Lower leg skin (tissue), 4 donors: Measurements from ENCODE around the gene CTXND1. TPM values are rescaled to one million over a fixed set of nuclear protein-coding genes. Genes with fewer than 3 reads are reported as not detected.

Experiments used
- DNase-seq, 2 donors: peaks; one replicate each; pipeline ENCODE4 v3.0.0-alpha.2; 2019; ENCODE audit warnings: low spot score in 2 of 2
- H3K4me3 ChIP-seq: fragments of 200-600 bp; sonication (generic); 2 replicates; pipeline ENCODE4 v1.5.1; 2017; ENCODE audit warnings: mild to moderate bottlenecking, low read depth; ENCODE audit not compliant: poor library complexity, severe bottlenecking
- CTCF ChIP-seq, 3 donors: fragments of 450-650 bp; IDR thresholded peaks; one replicate each; pipeline ENCODE4 v1.5.1; 2016; ENCODE audit warnings: antibody characterized with exemption in 3 of 3, mild to moderate bottlenecking in 3 of 3, moderate library complexity in 2 of 3
- POLR2A ChIP-seq, 2 donors: fragments of 450-650 bp; IDR thresholded peaks; one replicate each; pipeline ENCODE4 v1.6.1; 2016 to 2017; ENCODE audit warnings: antibody characterized with exemption in 2 of 2, mild to moderate bottlenecking in 1 of 2, moderate library complexity in 1 of 2
- WGBS, 2 donors: methylation state at CpG; one replicate each; pipeline ENCODE4 v1.1.5; 2018; 5-methylcytosine and 5-hydroxymethylcytosine counted together
- intact Hi-C: fragments of 100-400 bp; cut with DNase I; formaldehyde crosslinking; loops from one replicate; pipeline ENCODE4 v1.15.0; 2023; ENCODE audit warnings: low total_unique reads
- total RNA-seq, 4 donors: library from RNA; depleted of rRNA; stranded (reverse); fragments of >200 nt; gene quantifications; one replicate each; pipeline ENCODE4 v1.1.0, GENCODE V29; 2016

The CTXND1 gene
- total RNA-seq, 4 donors from 2014 or later = 0.04 to 0.56 (median 0.34) TPM

DNA sequence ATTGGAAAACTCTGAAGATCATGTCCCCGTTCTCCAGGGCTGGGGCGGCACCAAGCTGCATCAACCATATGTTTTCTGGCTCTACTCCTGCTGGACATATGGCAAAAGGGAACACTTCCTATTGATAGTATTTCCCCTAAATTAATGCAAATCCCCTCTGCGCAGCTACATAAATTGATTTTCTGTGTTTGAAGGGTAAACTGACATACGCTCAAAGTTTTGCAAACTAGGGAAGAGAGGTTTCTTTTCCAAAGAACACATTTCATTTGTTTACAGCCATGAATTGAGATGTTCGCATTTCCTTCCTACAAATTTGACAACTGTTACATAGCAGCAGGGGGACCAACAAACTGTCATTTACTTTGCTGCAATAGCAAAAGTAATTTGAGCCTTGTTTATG is 35.9 kb downstream of the CTXND1 start:
- DNase-seq = no peak
- 82% methylated on average over 5 of the region's 5 CpGs for WGBS, 2 donors
- intact Hi-C loops = no loop called here
- TF ChIP-seq POLR2A (IDR thresholded peaks at IDR 0.05) (no peak), CTCF (IDR thresholded peaks at IDR 0.05) (no peak)
- H3K4me3 ChIP-seq = no peak overlapping the region

GRCh38 chr15:80214910-80215309 is 37.1 kb downstream of the CTXND1 start:
- intact Hi-C loops = no loop called here
- 89 to 100% methylated on average over 2 of the region's 2 CpGs for WGBS, 2 donors
- H3K4me3 ChIP-seq = no peak overlapping the region
- DNase-seq = no peak
- TF ChIP-seq CTCF (IDR thresholded peaks at IDR 0.05) = no peak
- no peak for TF ChIP-seq POLR2A (IDR thresholded peaks at IDR 0.05)

DNA sequence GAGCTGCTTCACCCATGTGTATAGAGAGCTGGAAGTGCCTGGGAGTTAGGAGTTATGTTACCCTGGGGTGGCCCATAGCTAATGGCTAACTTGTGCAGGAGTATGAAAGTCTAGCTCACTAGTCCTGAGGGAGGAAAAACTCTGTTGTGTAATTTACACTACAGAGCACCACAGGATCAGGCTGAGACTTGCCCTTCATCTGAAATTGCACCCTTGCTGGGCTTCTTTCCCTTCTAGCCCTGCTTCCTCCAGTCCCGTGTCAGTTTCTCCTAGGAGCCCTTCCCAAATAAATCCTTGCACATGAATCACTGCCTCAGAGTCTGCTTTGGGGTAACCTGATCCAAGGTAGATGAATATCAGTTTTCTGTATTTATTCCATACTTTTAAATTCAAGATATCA is 40.0 kb downstream of the CTXND1 start:
- no peak for DNase-seq
- H3K4me3 ChIP-seq = no peak overlapping the region
- TF ChIP-seq CTCF (IDR thresholded peaks at IDR 0.05) (no peak), POLR2A (IDR thresholded peaks at IDR 0.05) (no peak)
- intact Hi-C loops = no loop called here
- WGBS, 2 donors = 12 to 35% methylated on average over 1 of the region's 1 CpG

- 71 to 78% methylated on average over 12 of the region's 12 CpGs for WGBS, 2 donors
- no peak overlapping the region for H3K4me3 ChIP-seq
- TF ChIP-seq CTCF (IDR thresholded peaks at IDR 0.05) = no peak
- no peak for TF ChIP-seq POLR2A (IDR thresholded peaks at IDR 0.05)
- intact Hi-C loops = no loop called here
- DNase-seq = no peak
Observed at GRCh38 chr15:80210611-80211573, 41.1 kb downstream of the CTXND1 start.

DNA sequence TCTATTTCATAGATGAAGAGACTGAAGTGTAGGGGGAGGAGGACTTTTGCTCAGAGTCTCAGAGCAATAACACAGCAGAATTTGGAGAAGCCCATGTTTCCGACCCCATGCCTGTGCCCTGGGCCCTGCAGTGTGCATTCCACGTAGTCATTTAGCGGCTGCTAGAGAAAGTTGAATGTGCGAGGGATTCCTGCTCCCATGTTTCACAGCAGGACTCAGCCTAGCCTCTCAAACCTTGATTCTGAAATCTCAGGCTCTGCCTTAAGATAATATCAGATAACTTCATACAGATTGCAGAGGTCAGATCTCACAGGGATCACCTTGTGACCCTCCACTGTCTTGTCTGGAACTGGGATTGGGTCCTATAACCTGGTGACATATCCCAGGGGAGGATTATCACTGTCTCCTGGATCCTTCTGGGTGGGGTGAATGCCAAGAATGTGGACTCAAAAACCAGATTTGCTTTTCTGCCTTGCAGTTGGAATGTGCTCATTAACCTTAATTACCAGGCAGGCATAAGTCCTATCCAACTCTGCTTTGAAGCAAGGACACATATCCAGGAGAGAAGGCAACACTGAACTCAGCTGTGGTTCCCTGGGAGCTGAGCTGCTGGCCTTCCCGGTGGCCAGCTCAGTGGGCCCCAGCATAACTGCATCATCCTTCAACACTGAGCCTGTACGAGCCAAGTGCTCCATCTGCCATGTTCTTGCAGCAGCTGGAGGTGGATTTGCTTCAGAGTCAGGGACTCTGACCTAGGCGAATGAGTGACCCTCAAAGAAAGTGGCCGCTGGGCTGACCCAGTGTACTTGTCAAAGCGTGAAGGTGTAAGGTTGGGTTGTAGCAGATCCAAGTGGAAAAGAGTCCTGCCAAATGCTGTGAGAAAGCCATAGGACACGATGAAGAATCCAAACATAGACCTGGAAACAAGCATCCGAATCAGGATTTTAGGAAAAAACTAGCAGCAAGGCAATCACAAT is 43.0 kb downstream of the CTXND1 start:
- 85 to 86% methylated on average over 11 of the region's 11 CpGs for WGBS, 2 donors
- no peak for DNase-seq
- H3K4me3 ChIP-seq = no peak overlapping the region
- intact Hi-C loops = no loop called here
- TF ChIP-seq CTCF (IDR thresholded peaks at IDR 0.05) = no peak
- TF ChIP-seq POLR2A (IDR thresholded peaks at IDR 0.05) = no peak
